ENCODE data around the gene STAG2. TPM values are rescaled to one million over a fixed set of nuclear protein-coding genes. Genes with fewer than 3 reads are reported as not detected.
A peak's percentile ranks its signal among the peaks of the same experiment; 100 is the strongest.

STAG2 gene
- polyA plus RNA-seq, 3 donors: 20.6 to 56.2 (median 40.9) TPM

DNA sequence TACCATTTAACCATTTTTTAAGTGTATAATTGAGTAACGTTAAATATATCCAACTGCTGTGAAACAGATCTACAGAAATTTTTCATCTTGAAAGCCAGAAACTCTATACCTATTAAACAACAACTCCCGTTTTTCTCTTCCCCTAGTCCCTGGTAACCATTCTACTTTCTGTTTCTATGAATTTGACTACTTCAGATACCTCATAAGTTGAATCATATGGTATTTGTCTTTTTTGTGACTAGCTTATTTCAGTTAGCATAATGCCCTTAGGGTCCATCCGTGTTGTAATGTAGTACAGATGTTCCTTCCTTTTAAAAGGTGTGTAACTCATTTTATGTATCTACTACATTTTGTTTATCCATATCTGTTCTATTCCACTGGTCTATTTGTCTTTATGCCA lies 48.7 kb downstream of the STAG2 start:
- no CpG with 5 or more reads among the region's 3 CpGs for WGBS (ENCODE audit: insufficient coverage)
- peaks cover 0 to 5% of the 10 kb centered on the region in 2 donors for H3K4me1 ChIP-seq (ENCODE audit: control insufficient read depth in 1 of 2, insufficient read depth in 2 of 2, low read length in 2 of 2)
- no peak overlapping the region for H2AFZ ChIP-seq (ENCODE audit: insufficient read depth, low read depth, low read length, poor library complexity, severe bottlenecking)
- peak overlapping the region in 1 of 2 donors; percentile 42 for H3K27ac ChIP-seq (ENCODE audit: low read depth in 1 of 2, low read length in 2 of 2)
- intact Hi-C loops (cut with micrococcal nuclease): loop anchor here in 1 of 2 donors (10.0 kb wide), 1 partner anchor 45 kb away; the partner anchor contains the start of gene STAG2
- no peaks in the 10 kb centered on the region for H3K36me3 Mint-ChIP-seq
- no peak overlapping the region for H3K9ac ChIP-seq (ENCODE audit: insufficient read depth, low read length, poor library complexity, severe bottlenecking)
- DNase-seq: no peak
- H3K27me3 ChIP-seq (ENCODE audit: control insufficient read depth in 2 of 2, insufficient read depth in 2 of 2, low read length in 2 of 2): no peaks in the 10 kb centered on the region
- TF ChIP-seq, protein P1, sequence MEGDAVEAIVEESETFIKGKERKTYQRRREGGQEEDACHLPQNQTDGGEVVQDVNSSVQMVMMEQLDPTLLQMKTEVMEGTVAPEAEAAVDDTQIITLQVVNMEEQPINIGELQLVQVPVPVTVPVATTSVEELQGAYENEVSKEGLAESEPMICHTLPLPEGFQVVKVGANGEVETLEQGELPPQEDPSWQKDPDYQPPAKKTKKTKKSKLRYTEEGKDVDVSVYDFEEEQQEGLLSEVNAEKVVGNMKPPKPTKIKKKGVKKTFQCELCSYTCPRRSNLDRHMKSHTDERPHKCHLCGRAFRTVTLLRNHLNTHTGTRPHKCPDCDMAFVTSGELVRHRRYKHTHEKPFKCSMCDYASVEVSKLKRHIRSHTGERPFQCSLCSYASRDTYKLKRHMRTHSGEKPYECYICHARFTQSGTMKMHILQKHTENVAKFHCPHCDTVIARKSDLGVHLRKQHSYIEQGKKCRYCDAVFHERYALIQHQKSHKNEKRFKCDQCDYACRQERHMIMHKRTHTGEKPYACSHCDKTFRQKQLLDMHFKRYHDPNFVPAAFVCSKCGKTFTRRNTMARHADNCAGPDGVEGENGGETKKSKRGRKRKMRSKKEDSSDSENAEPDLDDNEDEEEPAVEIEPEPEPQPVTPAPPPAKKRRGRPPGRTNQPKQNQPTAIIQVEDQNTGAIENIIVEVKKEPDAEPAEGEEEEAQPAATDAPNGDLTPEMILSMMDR (IDR thresholded peaks at IDR 0.05): no peak
- no peak overlapping the region for H3K4me2 ChIP-seq (replicated peaks; ENCODE audit: extremely low read depth, low read length, poor library complexity, severe bottlenecking)
- peaks cover 98% of the 10 kb centered on the region for H3K79me2 ChIP-seq (ENCODE audit: insufficient read depth, low read length)
- no peaks in the 10 kb centered on the region for H3K9me3 Mint-ChIP-seq
- peaks cover 40% of the 10 kb centered on the region for H3K4me1 Mint-ChIP-seq
- H3K27me3 Mint-ChIP-seq (ENCODE audit: low read depth in 3 of 3): no peaks in the 10 kb centered on the region
- no peak overlapping the region for H3K4me3 ChIP-seq (replicated peaks in 1 of 3; ENCODE audit: low read depth in 2 of 3, low read length in 3 of 3)
- no peak overlapping the region for H3K4me3 Mint-ChIP-seq
- H3K36me3 ChIP-seq (replicated peaks in 1 of 2; ENCODE audit: control insufficient read depth in 1 of 2, insufficient read depth in 2 of 2, low read length in 2 of 2): no peaks in the 10 kb centered on the region
- H3K27ac Mint-ChIP-seq: peak overlapping the region in 3 of 7 donors; percentile 7 to 54 (median 14)
- no peaks in the 10 kb centered on the region for H3K9me3 ChIP-seq (replicated peaks in 1 of 2; ENCODE audit: control insufficient read depth in 1 of 2, insufficient read depth in 1 of 2, low read length in 2 of 2)
- peaks cover 93% of the 10 kb centered on the region for H4K20me1 ChIP-seq (ENCODE audit: insufficient read depth, low read length)

DNA sequence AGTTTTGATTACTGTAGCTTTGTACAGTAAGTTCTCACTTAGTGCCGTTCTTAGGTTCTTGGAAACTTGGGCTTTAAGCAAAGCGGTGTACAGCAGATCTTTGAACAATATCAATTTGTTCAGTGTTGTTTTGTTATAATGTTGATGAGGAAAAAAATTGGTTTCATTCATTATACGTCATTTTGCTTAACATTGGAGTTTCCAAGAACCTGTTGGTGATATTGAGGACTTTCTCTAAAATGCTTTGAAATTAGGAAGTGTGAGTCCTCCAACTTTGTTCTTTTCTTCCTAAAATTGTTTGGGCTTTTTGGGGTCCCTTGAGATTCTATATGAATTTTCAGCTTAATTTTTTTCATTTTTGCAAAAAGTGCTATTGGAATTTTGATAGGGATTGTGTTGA lies 49.1 kb downstream of the STAG2 start:
- Histone ChIP-seq H3K79me2 (ENCODE audit: insufficient read depth, low read length) (peaks cover 98% of the 10 kb centered on the region), H4K20me1 (ENCODE audit: insufficient read depth, low read length) (peaks cover 93% of the 10 kb centered on the region), H3K4me3 (replicated peaks in 1 of 3; ENCODE audit: low read depth in 2 of 3, low read length in 3 of 3) (no peak overlapping the region), H3K9ac (ENCODE audit: insufficient read depth, low read length, poor library complexity, severe bottlenecking) (no peak overlapping the region), H3K36me3 (replicated peaks in 1 of 2; ENCODE audit: control insufficient read depth in 1 of 2, insufficient read depth in 2 of 2, low read length in 2 of 2) (no peaks in the 10 kb centered on the region), H3K27ac (ENCODE audit: low read depth in 1 of 2, low read length in 2 of 2) (peak overlapping the region in 1 of 2 donors; percentile 42), H3K4me1 (ENCODE audit: control insufficient read depth in 1 of 2, insufficient read depth in 2 of 2, low read length in 2 of 2) (peaks cover 0 to 5% of the 10 kb centered on the region in 2 donors), H3K27me3 (ENCODE audit: control insufficient read depth in 2 of 2, insufficient read depth in 2 of 2, low read length in 2 of 2) (no peaks in the 10 kb centered on the region), H3K4me2 (replicated peaks; ENCODE audit: extremely low read depth, low read length, poor library complexity, severe bottlenecking) (no peak overlapping the region), H3K9me3 (replicated peaks in 1 of 2; ENCODE audit: control insufficient read depth in 1 of 2, insufficient read depth in 1 of 2, low read length in 2 of 2) (no peaks in the 10 kb centered on the region), H2AFZ (ENCODE audit: insufficient read depth, low read depth, low read length, poor library complexity, severe bottlenecking) (no peak overlapping the region)
- Mint-ChIP-seq H3K4me3 (no peak overlapping the region), H3K9me3 (no peaks in the 10 kb centered on the region), H3K27me3 (ENCODE audit: low read depth in 3 of 3) (no peaks in the 10 kb centered on the region), H3K36me3 (no peaks in the 10 kb centered on the region), H3K4me1 (peaks cover 36% of the 10 kb centered on the region), H3K27ac (no peak overlapping the region)
- peak in 1 of 3 donors; percentile 25 for DNase-seq
- TF ChIP-seq, protein P1 (IDR thresholded peaks at IDR 0.05): no peak
- WGBS (ENCODE audit: insufficient coverage): no CpG with 5 or more reads among the region's 3 CpGs
- intact Hi-C loops (cut with micrococcal nuclease): loop anchor here in 1 of 2 donors (10.0 kb wide), 1 partner anchor 46 kb away; the partner anchor contains the start of gene STAG2
